ENCODE results near the gene SHROOM4. TPM values are rescaled to one million over a fixed set of nuclear protein-coding genes. Genes with fewer than 3 reads are reported as not detected.

The SHROOM4 gene
- total and polyA plus RNA-seq, 4 donors = 0.62 to 2.3 (median 0.93) TPM

DNA sequence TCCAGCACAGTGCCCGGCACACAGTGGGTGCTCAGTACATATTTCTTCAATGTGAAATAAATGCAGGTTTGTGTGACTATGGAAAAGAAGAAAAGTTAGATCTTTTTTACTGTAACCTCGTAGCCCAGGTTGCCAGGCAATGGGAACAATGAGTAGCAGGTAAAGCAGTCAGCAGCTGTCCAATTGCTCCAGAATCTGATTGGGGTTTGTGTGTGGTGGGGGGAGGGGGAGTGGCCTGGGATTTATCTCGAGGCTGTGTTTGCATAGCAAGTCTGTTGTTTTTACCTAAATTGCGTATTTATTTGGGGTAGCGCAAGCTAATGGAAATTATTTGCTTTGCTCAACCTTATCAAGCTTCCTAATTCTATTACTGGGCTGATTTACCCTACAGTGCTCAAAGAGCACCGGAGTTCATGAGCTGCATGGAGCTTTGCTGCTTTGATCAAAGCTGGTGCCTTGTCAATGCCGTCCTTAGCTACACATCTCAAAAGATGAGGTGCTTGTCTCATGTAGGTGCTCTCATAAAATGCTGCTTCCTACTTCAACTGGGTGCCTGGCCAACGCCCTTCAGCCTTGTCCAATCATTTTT is 198.3 kb downstream of the SHROOM4 start:
- Histone ChIP-seq H3K4me1 (ENCODE audit: control insufficient read depth in 4 of 4, insufficient read depth in 4 of 4, low read length in 3 of 4) (no peaks in the 10 kb centered on the region), H3K4me3 (ENCODE audit: low read depth in 1 of 3, low read length in 3 of 3) (no peak overlapping the region), H3K36me3 (ENCODE audit: control insufficient read depth in 4 of 4, insufficient read depth in 3 of 4, low read depth in 1 of 4, low read length in 3 of 4) (no peaks in the 10 kb centered on the region), H3K9me3 (ENCODE audit: control insufficient read depth in 4 of 4, low read length in 3 of 4) (no peaks in the 10 kb centered on the region), H3K27ac (ENCODE audit: low read depth in 1 of 2, low read length in 2 of 2) (no peak overlapping the region), H3K9ac (ENCODE audit: low read depth in 1 of 2, low read length in 2 of 2) (no peak overlapping the region), H3K27me3 (ENCODE audit: control insufficient read depth in 4 of 4, insufficient read depth in 4 of 4, low read length in 3 of 4) (peaks cover 0 to 4% (median 0%) of the 10 kb centered on the region in 4 donors)
- WGBS = 50% methylated on average over 8 of the region's 8 CpGs
- TF ChIP-seq, protein P1, sequence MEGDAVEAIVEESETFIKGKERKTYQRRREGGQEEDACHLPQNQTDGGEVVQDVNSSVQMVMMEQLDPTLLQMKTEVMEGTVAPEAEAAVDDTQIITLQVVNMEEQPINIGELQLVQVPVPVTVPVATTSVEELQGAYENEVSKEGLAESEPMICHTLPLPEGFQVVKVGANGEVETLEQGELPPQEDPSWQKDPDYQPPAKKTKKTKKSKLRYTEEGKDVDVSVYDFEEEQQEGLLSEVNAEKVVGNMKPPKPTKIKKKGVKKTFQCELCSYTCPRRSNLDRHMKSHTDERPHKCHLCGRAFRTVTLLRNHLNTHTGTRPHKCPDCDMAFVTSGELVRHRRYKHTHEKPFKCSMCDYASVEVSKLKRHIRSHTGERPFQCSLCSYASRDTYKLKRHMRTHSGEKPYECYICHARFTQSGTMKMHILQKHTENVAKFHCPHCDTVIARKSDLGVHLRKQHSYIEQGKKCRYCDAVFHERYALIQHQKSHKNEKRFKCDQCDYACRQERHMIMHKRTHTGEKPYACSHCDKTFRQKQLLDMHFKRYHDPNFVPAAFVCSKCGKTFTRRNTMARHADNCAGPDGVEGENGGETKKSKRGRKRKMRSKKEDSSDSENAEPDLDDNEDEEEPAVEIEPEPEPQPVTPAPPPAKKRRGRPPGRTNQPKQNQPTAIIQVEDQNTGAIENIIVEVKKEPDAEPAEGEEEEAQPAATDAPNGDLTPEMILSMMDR (IDR thresholded peaks at IDR 0.05; ENCODE audit: low read depth, low read length, missing input control) = no peak
- TF ChIP-seq NR2F2 (IDR thresholded peaks at IDR 0.05) (no peak), HNF4A (conservative IDR thresholded peaks at IDR 0.05) (no peak), FOXA2 (IDR thresholded peaks at IDR 0.05) (no peak), FOXA1 (IDR thresholded peaks at IDR 0.05) (no peak), RAD21 (IDR thresholded peaks at IDR 0.05) (no peak), TAF1 (conservative IDR thresholded peaks at IDR 0.05) (no peak), YY1 (IDR thresholded peaks at IDR 0.05) (no peak), SP1 (IDR thresholded peaks at IDR 0.05) (no peak), EGR1 (IDR thresholded peaks at IDR 0.05; ENCODE audit: low read depth in 2 of 2) (no peak), GABPA (IDR thresholded peaks at IDR 0.05 in 1 of 2, conservative IDR thresholded peaks at IDR 0.05 in 1 of 2) (no peak), HNF4G (IDR thresholded peaks at IDR 0.05) (no peak), JUND (IDR thresholded peaks at IDR 0.05) (no peak)
- TF ChIP-seq, protein P2, sequence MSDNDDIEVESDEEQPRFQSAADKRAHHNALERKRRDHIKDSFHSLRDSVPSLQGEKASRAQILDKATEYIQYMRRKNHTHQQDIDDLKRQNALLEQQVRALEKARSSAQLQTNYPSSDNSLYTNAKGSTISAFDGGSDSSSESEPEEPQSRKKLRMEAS (IDR thresholded peaks at IDR 0.05) = no peak
- TF ChIP-seq, protein P3, sequence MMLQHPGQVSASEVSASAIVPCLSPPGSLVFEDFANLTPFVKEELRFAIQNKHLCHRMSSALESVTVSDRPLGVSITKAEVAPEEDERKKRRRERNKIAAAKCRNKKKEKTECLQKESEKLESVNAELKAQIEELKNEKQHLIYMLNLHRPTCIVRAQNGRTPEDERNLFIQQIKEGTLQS (IDR thresholded peaks at IDR 0.05) = no peak
- TF ChIP-seq, protein P4, sequence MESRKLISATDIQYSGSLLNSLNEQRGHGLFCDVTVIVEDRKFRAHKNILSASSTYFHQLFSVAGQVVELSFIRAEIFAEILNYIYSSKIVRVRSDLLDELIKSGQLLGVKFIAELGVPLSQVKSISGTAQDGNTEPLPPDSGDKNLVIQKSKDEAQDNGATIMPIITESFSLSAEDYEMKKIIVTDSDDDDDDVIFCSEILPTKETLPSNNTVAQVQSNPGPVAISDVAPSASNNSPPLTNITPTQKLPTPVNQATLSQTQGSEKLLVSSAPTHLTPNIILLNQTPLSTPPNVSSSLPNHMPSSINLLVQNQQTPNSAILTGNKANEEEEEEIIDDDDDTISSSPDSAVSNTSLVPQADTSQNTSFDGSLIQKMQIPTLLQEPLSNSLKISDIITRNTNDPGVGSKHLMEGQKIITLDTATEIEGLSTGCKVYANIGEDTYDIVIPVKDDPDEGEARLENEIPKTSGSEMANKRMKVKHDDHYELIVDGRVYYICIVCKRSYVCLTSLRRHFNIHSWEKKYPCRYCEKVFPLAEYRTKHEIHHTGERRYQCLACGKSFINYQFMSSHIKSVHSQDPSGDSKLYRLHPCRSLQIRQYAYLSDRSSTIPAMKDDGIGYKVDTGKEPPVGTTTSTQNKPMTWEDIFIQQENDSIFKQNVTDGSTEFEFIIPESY (IDR thresholded peaks at IDR 0.05) = no peak
- no peak for DNase-seq (ENCODE audit: low spot score)

DNA sequence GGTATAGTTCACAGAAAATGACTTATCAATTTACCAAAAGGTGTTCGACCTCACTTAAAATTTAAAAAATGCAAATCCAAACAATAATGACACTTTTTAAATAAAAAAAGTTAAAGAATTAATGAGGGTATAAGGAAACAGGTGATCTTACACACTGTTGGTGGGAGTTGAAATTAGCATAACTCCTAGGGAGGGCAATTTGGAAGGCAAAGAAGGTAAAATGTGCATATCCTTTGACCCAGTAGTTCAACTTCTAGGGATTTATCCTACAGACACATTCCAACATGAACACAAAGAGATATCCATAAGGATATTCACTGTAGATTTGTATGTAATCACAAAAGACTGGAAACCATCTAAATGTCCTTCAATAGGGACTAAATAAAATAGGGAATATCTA is 199.5 kb downstream of the SHROOM4 start:
- WGBS = 73% methylated on average over 1 of the region's 1 CpG
- Histone ChIP-seq H3K9me3 (ENCODE audit: control insufficient read depth in 4 of 4, low read length in 3 of 4) (no peaks in the 10 kb centered on the region), H3K4me3 (ENCODE audit: low read depth in 1 of 3, low read length in 3 of 3) (no peak overlapping the region)

More for the DNA sequence above, 199.5 kb downstream of the SHROOM4 start:
- Histone ChIP-seq H3K36me3 (ENCODE audit: control insufficient read depth in 4 of 4, insufficient read depth in 3 of 4, low read depth in 1 of 4, low read length in 3 of 4) (no peaks in the 10 kb centered on the region), H3K27me3 (ENCODE audit: control insufficient read depth in 4 of 4, insufficient read depth in 4 of 4, low read length in 3 of 4) (peaks cover 0 to 4% (median 0%) of the 10 kb centered on the region in 4 donors), H3K4me1 (ENCODE audit: control insufficient read depth in 4 of 4, insufficient read depth in 4 of 4, low read length in 3 of 4) (no peaks in the 10 kb centered on the region), H3K9ac (ENCODE audit: low read depth in 1 of 2, low read length in 2 of 2) (no peak overlapping the region), H3K27ac (ENCODE audit: low read depth in 1 of 2, low read length in 2 of 2) (no peak overlapping the region)
- DNase-seq (ENCODE audit: low spot score) = no peak
- no peak for TF ChIP-seq FOXA2 (IDR thresholded peaks at IDR 0.05)

Measured in liver (tissue), 9 donors.